WERI-Rb-1 (cell line): ENCODE data around the gene SLC16A4.

Source experiments
- DNase-seq: peaks from one replicate; pipeline ENCODE4 v3.0.0-alpha.2; 2020
- H3K27ac ChIP-seq: fragments of 250-450 bp; sonication (Bioruptor Pico); 2 replicates; pipeline ENCODE4 v1.5.1; 2020; ENCODE audit warnings: mild to moderate bottlenecking, moderate library complexity
- H3K27me3 ChIP-seq: fragments of 250-450 bp; sonication (Bioruptor Pico); 2 replicates; pipeline ENCODE4 v1.5.1; 2021; ENCODE audit warnings: mild to moderate bottlenecking, low read depth, moderate library complexity; ENCODE audit not compliant: insufficient read depth, severe bottlenecking
- H3K36me3 ChIP-seq: fragments of 250-450 bp; sonication (Bioruptor Pico); 2 replicates; pipeline ENCODE4 v1.5.1; 2020; ENCODE audit warnings: mild to moderate bottlenecking, moderate library complexity
- H3K4me3 ChIP-seq: 2 replicates; pipeline ENCODE4 v1.5.1; 2011; ENCODE audit warnings: low read depth, mild to moderate bottlenecking, control low read depth, low read length
- H3K9me3 ChIP-seq: fragments of 250-450 bp; sonication (Bioruptor Pico); 2 replicates; pipeline ENCODE4 v1.5.1; 2021; ENCODE audit warnings: mild to moderate bottlenecking, moderate library complexity; ENCODE audit not compliant: severe bottlenecking
- CTCF ChIP-seq: IDR thresholded peaks from 2 replicates; pipeline ENCODE4 v1.5.1; 2011; ENCODE audit warnings: low read depth, mild to moderate bottlenecking, control low read depth, inconsistent platforms, low read length

Gene SLC16A4

GRCh38 chr1:110346690-110347089, 44.1 kb downstream of the SLC16A4 start:
- Histone ChIP-seq H3K27ac (no peak overlapping the region), H3K36me3 (peaks cover 89% of the 10 kb centered on the region)
- TF ChIP-seq CTCF = no peak

DNA sequence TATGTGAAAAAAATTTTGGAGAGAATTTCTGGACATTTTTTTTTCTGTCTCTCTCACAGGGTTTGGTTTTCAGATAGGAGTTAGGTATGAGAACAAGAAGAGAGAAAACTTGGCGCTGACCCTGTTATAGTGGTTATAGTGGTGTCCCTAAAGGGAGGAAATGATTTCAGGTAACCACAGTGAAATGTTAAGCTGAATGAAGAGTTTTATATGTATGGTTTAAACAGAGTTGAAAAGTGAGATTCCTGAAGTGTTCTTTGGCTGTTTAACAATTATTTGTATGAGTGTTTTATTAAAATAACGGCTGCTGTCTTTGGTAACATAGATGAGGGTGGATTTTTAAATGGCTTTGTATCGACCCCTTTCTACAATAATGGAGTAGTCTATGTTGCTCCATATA, 45.3 kb downstream of the SLC16A4 start:
- no peak overlapping the region for H3K4me3 ChIP-seq
- no peak for DNase-seq
- H3K36me3 ChIP-seq = peaks cover 98% of the 10 kb centered on the region
- no peaks in the 10 kb centered on the region for H3K9me3 ChIP-seq
- H3K27me3 ChIP-seq = no peaks in the 10 kb centered on the region
- no peak for TF ChIP-seq CTCF
- H3K27ac ChIP-seq = no peak overlapping the region

More at GRCh38 chr1:110346690-110347089, 44.1 kb downstream of the SLC16A4 start:
- no peaks in the 10 kb centered on the region for H3K9me3 ChIP-seq
- no peak for DNase-seq
- H3K27me3 ChIP-seq = no peaks in the 10 kb centered on the region
- H3K4me3 ChIP-seq = no peak overlapping the region

DNA sequence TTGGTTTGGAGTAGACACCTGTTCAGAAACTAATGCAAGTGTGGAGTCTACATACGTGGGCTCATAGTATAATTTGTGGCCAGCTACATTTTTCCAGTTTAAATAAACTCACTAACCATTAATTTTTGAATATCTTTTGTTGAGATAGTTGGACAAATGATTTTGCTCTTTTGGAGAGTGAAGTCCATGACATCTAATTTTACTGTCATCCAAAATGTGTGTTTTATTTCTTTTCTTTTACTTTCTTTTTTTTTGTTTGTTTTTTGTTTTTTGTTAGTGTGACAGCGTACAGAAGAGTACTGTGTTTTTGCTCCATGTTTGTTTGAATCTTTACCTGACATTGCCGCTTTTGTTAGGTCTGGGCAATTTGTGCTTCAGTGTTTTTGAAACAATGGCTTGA, 46.7 kb downstream of the SLC16A4 start:
- Histone ChIP-seq H3K4me3 (no peak overlapping the region), H3K27ac (no peak overlapping the region), H3K36me3 (peaks cover 97% of the 10 kb centered on the region), H3K9me3 (no peaks in the 10 kb centered on the region), H3K27me3 (no peaks in the 10 kb centered on the region)
- no peak for TF ChIP-seq CTCF
- no peak for DNase-seq

GRCh38 chr1:110343249-110343648, 47.6 kb downstream of the SLC16A4 start:
- peaks cover 88% of the 10 kb centered on the region for H3K36me3 ChIP-seq
- no peak for TF ChIP-seq CTCF
- H3K27me3 ChIP-seq = no peaks in the 10 kb centered on the region
- H3K9me3 ChIP-seq = no peaks in the 10 kb centered on the region
- H3K4me3 ChIP-seq = no peak overlapping the region
- no peak overlapping the region for H3K27ac ChIP-seq
- no peak for DNase-seq

DNA sequence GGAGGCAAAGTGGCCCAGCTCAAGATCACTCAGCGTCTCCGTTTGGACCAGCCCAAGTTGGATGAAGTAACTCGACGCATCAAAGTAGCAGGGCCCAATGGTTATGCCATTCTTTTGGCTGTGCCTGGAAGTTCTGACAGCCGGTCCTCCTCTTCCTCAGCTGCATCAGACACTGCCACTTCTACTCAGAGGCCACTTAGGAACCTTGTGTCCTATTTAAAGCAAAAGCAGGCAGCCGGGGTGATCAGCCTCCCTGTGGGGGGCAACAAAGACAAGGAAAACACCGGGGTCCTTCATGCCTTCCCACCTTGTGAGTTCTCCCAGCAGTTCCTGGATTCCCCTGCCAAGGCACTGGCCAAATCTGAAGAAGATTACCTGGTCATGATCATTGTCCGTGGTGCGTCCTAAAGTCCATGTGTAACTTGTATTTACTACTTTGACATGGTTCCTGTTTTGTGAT, 48.9 kb downstream of the SLC16A4 start:
- no peak for TF ChIP-seq CTCF
- no peak overlapping the region for H3K27ac ChIP-seq
- DNase-seq = no peak
- no peaks in the 10 kb centered on the region for H3K9me3 ChIP-seq
- H3K4me3 ChIP-seq = no peak overlapping the region
- H3K27me3 ChIP-seq = no peaks in the 10 kb centered on the region
- H3K36me3 ChIP-seq = peaks cover 74% of the 10 kb centered on the region

GRCh38 chr1:110341146-110341871, 49.5 kb downstream of the SLC16A4 start:
- no peak for TF ChIP-seq CTCF

More at GRCh38 chr1:110341146-110341871, 49.5 kb downstream of the SLC16A4 start:
- DNase-seq = no peak
- H3K27ac ChIP-seq = no peak overlapping the region
- no peak overlapping the region for H3K4me3 ChIP-seq
- peaks cover 68% of the 10 kb centered on the region for H3K36me3 ChIP-seq
- H3K9me3 ChIP-seq = no peaks in the 10 kb centered on the region
- H3K27me3 ChIP-seq = no peaks in the 10 kb centered on the region
